Measurements from ENCODE around the gene MTURN.

GRCh38 chr7:30196408-30196807 is 61.6 kb downstream of the MTURN start:
- TF ChIP-seq CTCF (IDR thresholded peaks at IDR 0.05) (no peak), POLR2A (IDR thresholded peaks at IDR 0.05) (no peak)
